Measurements from ENCODE around the gene LHX3.

The LHX3 gene

GRCh38 chr9:136212345-136212950 is 7.5 kb upstream of the LHX3 start:
- TF ChIP-seq, protein P1, sequence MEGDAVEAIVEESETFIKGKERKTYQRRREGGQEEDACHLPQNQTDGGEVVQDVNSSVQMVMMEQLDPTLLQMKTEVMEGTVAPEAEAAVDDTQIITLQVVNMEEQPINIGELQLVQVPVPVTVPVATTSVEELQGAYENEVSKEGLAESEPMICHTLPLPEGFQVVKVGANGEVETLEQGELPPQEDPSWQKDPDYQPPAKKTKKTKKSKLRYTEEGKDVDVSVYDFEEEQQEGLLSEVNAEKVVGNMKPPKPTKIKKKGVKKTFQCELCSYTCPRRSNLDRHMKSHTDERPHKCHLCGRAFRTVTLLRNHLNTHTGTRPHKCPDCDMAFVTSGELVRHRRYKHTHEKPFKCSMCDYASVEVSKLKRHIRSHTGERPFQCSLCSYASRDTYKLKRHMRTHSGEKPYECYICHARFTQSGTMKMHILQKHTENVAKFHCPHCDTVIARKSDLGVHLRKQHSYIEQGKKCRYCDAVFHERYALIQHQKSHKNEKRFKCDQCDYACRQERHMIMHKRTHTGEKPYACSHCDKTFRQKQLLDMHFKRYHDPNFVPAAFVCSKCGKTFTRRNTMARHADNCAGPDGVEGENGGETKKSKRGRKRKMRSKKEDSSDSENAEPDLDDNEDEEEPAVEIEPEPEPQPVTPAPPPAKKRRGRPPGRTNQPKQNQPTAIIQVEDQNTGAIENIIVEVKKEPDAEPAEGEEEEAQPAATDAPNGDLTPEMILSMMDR (IDR thresholded peaks at IDR 0.05; ENCODE audit: insufficient read depth, low read length), result no peak
- TF ChIP-seq REST (IDR thresholded peaks at IDR 0.05; ENCODE audit: insufficient replicate concordance, low read depth) (no peak), SPI1 (IDR thresholded peaks at IDR 0.05; ENCODE audit: borderline replicate concordance, low read depth) (no peak), POLR2AphosphoS5 (IDR thresholded peaks at IDR 0.05; ENCODE audit: low read depth) (no peak)
- H3K4me3 ChIP-seq (replicated peaks; ENCODE audit: insufficient read depth, low read length), result no peak overlapping the region
- DNase-seq (ENCODE audit: low read depth in 1 of 2, low spot score in 1 of 2), result no peak
- H3K27me3 ChIP-seq (ENCODE audit: insufficient read depth, poor library complexity, severe bottlenecking), result no peaks in the 10 kb centered on the region
- no peak overlapping the region for H3K27ac ChIP-seq (replicated peaks)

- DNase-seq (ENCODE audit: low read depth in 1 of 2, low spot score in 1 of 2), result no peak
- no peak overlapping the region for H3K27ac ChIP-seq (replicated peaks)
- TF ChIP-seq REST (IDR thresholded peaks at IDR 0.05; ENCODE audit: insufficient replicate concordance, low read depth), result no peak
- no peak for TF ChIP-seq POLR2AphosphoS5 (IDR thresholded peaks at IDR 0.05; ENCODE audit: low read depth)
- no peak for TF ChIP-seq GABPA (IDR thresholded peaks at IDR 0.05; ENCODE audit: low read depth)
- TF ChIP-seq, protein P1 (IDR thresholded peaks at IDR 0.05; ENCODE audit: insufficient read depth, low read length), result no peak
- TF ChIP-seq SPI1 (IDR thresholded peaks at IDR 0.05; ENCODE audit: borderline replicate concordance, low read depth), result no peak
- H3K4me3 ChIP-seq (replicated peaks; ENCODE audit: insufficient read depth, low read length), result no peak overlapping the region
- H3K27me3 ChIP-seq (ENCODE audit: insufficient read depth, poor library complexity, severe bottlenecking), result no peaks in the 10 kb centered on the region
Measured at GRCh38 chr9:136211441-136212344, 6.8 kb upstream of the LHX3 start.

GRCh38 chr9:136211006-136211405 is 6.1 kb upstream of the LHX3 start:
- no peak overlapping the region for H3K27ac ChIP-seq (replicated peaks)
- TF ChIP-seq GABPA (IDR thresholded peaks at IDR 0.05; ENCODE audit: low read depth) (no peak), POLR2AphosphoS5 (IDR thresholded peaks at IDR 0.05; ENCODE audit: low read depth) (no peak), SPI1 (IDR thresholded peaks at IDR 0.05; ENCODE audit: borderline replicate concordance, low read depth) (no peak)
- no peaks in the 10 kb centered on the region for H3K27me3 ChIP-seq (ENCODE audit: insufficient read depth, poor library complexity, severe bottlenecking)
- no peak overlapping the region for H3K4me3 ChIP-seq (replicated peaks; ENCODE audit: insufficient read depth, low read length)
- DNase-seq (ENCODE audit: low read depth in 1 of 2, low spot score in 1 of 2), result no peak

DNA sequence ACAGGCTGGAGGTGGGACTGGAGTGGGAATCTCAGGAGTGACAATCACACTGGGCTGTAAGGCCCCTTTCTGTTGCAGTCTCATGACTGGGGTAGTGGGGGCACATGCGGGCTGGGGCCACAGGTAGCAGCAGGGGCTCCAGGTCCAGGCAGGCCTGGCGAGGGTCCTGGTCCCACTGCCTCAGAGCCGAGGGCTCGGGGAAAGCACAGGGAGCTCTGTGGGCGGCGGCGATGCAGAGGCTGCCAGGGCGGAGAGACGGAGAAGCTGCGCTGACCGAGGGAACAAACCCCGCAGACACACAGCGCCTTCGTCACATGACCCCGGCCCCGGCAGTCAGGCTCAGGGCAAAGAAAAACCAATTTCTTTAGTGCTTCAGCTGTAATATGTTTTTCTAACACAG is 5.3 kb upstream of the LHX3 start:
- TF ChIP-seq SPI1 (IDR thresholded peaks at IDR 0.05; ENCODE audit: borderline replicate concordance, low read depth) (no peak), GABPA (IDR thresholded peaks at IDR 0.05; ENCODE audit: low read depth) (no peak), REST (IDR thresholded peaks at IDR 0.05; ENCODE audit: insufficient replicate concordance, low read depth) (no peak), POLR2AphosphoS5 (IDR thresholded peaks at IDR 0.05; ENCODE audit: low read depth) (no peak)
- TF ChIP-seq, protein P1 (IDR thresholded peaks at IDR 0.05; ENCODE audit: insufficient read depth, low read length), result no peak
- H3K4me3 ChIP-seq (replicated peaks; ENCODE audit: insufficient read depth, low read length), result no peak overlapping the region
- H3K27me3 ChIP-seq (ENCODE audit: insufficient read depth, poor library complexity, severe bottlenecking), result no peaks in the 10 kb centered on the region
- no peak for DNase-seq (ENCODE audit: low read depth in 1 of 2, low spot score in 1 of 2)
- no peak overlapping the region for H3K27ac ChIP-seq (replicated peaks)
